Caco-2 (cell line): ENCODE data around the gene ATP8B4. TPM values are rescaled to one million over a fixed set of nuclear protein-coding genes. Genes with fewer than 3 reads are reported as not detected.

Experiments used
- BruUV-seq: library from RNA; stranded (reverse); fragments of 400-500 nt; replicated peaks from 2 replicates; lab custom pipeline; 2021; lab: Mats Ljungman, UMichigan
- CTCF ChIA-PET: fragments of 300-600 bp; sonication (Branson Sonifier 250); formaldehyde crosslinking; loops from one replicate; lab custom pipeline; 2022; ENCODE audit warnings: antibody characterized with exemption; lab: Charles Lee
- POLR2A ChIA-PET: fragments of 300-600 bp; sonication (Branson Sonifier 250); formaldehyde crosslinking; loops from one replicate; lab custom pipeline; 2022; ENCODE audit warnings: antibody characterized with exemption; lab: Charles Lee
- DNase-seq, 2 experiments: peaks; one replicate each; pipeline versions ENCODE4 v3.0.0 to v3.0.0-alpha.2; 2020 to 2022
- H3K27me3 ChIP-seq: replicated peaks from 2 replicates; pipeline ENCODE4 v1.6.0; 2011; ENCODE audit warnings: low read length; ENCODE audit not compliant: control insufficient read depth, insufficient read depth
- H3K36me3 ChIP-seq: 2 replicates; pipeline ENCODE4 v1.5.1; 2011; ENCODE audit warnings: low read length; ENCODE audit not compliant: control insufficient read depth, insufficient read depth
- H3K4me1 ChIP-seq: fragments of 250-450 bp; sonication (Bioruptor Pico); 2 replicates; pipeline ENCODE4 v1.5.1; 2020; ENCODE audit warnings: mild to moderate bottlenecking
- H3K4me3 ChIP-seq: 2 replicates; pipeline ENCODE4 v1.5.1; 2011; ENCODE audit warnings: low read depth, mild to moderate bottlenecking, control low read depth, low read length
- H3K9me3 ChIP-seq: fragments of 250-450 bp; sonication (Bioruptor Pico); 2 replicates; pipeline ENCODE4 v1.5.1; 2020; ENCODE audit warnings: mild to moderate bottlenecking, moderate library complexity
- H3K27ac Mint-ChIP-seq: one replicate; pipeline ENCODE4 v1.8.0; 2022; ENCODE audit warnings: mixed read lengths; ENCODE audit not compliant: unreplicated experiment
- H3K27me3 Mint-ChIP-seq: one replicate; pipeline ENCODE4 v1.8.0; 2022; ENCODE audit warnings: mixed read lengths; ENCODE audit not compliant: insufficient read depth, unreplicated experiment
- H3K36me3 Mint-ChIP-seq: one replicate; pipeline ENCODE4 v1.8.0; 2022; ENCODE audit warnings: mild to moderate bottlenecking, mixed read lengths; ENCODE audit not compliant: insufficient read depth, unreplicated experiment
- H3K4me1 Mint-ChIP-seq: one replicate; pipeline ENCODE4 v1.8.0; 2022; ENCODE audit warnings: low read depth, mixed read lengths; ENCODE audit not compliant: unreplicated experiment
- H3K4me3 Mint-ChIP-seq: one replicate; pipeline ENCODE4 v1.8.0; 2022; ENCODE audit warnings: mild to moderate bottlenecking, moderate library complexity, mixed read lengths; ENCODE audit not compliant: unreplicated experiment
- H3K9me3 Mint-ChIP-seq: one replicate; pipeline ENCODE4 v1.8.0; 2022; ENCODE audit warnings: mixed read lengths; ENCODE audit not compliant: unreplicated experiment
- intact Hi-C: fragments of 100-400 bp; cut with micrococcal nuclease; formaldehyde crosslinking; loops from one replicate; pipeline ENCODE4 v1.10.0; 2022; ENCODE audit not compliant: unreplicated experiment
- total RNA-seq: library from RNA; stranded (reverse); gene quantifications from 2 replicates; pipeline ENCODE4 v1.2.3, GENCODE V29; 2022
- TF ChIP-seq, protein P1 (sequence below), 2 experiments: fragments of 200-600 bp in 1 of 2; IDR thresholded peaks; 1 replicate in 1 of 2; 2 replicates in 1 of 2; pipeline versions ENCODE4 v1.5.1 to v1.8.0; 2011 to 2022; ENCODE audit warnings: antibody characterized with exemption in 1 of 2, control low read depth in 1 of 2, inconsistent platforms in 1 of 2, low read depth in 1 of 2, low read length in 1 of 2, mild to moderate bottlenecking in 1 of 2, moderate library complexity in 1 of 2; ENCODE audit not compliant: insufficient read depth in 1 of 2, severe bottlenecking in 1 of 2, unreplicated experiment in 1 of 2

ATP8B4 gene
- total RNA-seq, 1 experiment from 2014 or later: 0.57 TPM

DNA sequence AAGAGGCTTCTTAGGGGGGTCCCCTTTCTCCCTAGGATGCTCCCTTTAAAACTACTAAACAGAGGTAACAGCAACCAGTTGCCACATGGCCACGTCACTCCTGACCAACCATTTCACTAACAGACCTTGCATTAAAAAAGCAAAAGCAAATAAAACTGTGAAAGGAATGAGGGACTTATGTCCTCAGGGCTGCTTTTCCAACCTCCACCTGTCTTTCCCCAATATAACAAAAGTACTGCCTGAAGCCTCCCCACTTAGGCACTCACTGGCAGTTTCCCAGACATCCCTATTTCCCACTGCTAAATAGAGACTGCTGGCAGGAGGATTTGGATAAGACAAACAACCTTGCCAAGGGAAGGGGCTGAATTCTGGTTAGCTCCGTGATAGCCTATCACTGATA, 130.3 kb downstream of the ATP8B4 start:
- peaks cover 3% of the 10 kb centered on the region for H3K27me3 Mint-ChIP-seq
- H3K4me1 Mint-ChIP-seq: peaks cover 10% of the 10 kb centered on the region
- CTCF ChIA-PET: no interaction called here
- Histone ChIP-seq H3K27me3 (no peaks in the 10 kb centered on the region), H3K9me3 (no peaks in the 10 kb centered on the region), H3K36me3 (no peaks in the 10 kb centered on the region), H3K4me3 (no peak overlapping the region), H3K4me1 (peaks cover 19% of the 10 kb centered on the region)
- TF ChIP-seq, protein P1, sequence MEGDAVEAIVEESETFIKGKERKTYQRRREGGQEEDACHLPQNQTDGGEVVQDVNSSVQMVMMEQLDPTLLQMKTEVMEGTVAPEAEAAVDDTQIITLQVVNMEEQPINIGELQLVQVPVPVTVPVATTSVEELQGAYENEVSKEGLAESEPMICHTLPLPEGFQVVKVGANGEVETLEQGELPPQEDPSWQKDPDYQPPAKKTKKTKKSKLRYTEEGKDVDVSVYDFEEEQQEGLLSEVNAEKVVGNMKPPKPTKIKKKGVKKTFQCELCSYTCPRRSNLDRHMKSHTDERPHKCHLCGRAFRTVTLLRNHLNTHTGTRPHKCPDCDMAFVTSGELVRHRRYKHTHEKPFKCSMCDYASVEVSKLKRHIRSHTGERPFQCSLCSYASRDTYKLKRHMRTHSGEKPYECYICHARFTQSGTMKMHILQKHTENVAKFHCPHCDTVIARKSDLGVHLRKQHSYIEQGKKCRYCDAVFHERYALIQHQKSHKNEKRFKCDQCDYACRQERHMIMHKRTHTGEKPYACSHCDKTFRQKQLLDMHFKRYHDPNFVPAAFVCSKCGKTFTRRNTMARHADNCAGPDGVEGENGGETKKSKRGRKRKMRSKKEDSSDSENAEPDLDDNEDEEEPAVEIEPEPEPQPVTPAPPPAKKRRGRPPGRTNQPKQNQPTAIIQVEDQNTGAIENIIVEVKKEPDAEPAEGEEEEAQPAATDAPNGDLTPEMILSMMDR (IDR thresholded peaks at IDR 0.05; ENCODE audit: insufficient read depth in 1 of 2, low read depth in 1 of 2, low read length in 1 of 2, severe bottlenecking in 1 of 2, unreplicated experiment in 1 of 2): no peak
- no peak for DNase-seq
- H3K9me3 Mint-ChIP-seq: peaks cover 4% of the 10 kb centered on the region
- intact Hi-C loops: no loop called here
- POLR2A ChIA-PET: no interaction called here
- no TSS peak for BruUV-seq
- H3K4me3 Mint-ChIP-seq: no peak overlapping the region
- H3K36me3 Mint-ChIP-seq: no peaks in the 10 kb centered on the region
- H3K27ac Mint-ChIP-seq: no peak overlapping the region

- intact Hi-C loops: no loop called here
- CTCF ChIA-PET: no interaction called here
- no peak overlapping the region for H3K4me3 Mint-ChIP-seq
- H3K9me3 Mint-ChIP-seq: peaks cover 13% of the 10 kb centered on the region
- no peak for DNase-seq
- H3K9me3 ChIP-seq: no peaks in the 10 kb centered on the region
- H3K27me3 ChIP-seq: no peaks in the 10 kb centered on the region
- no peak overlapping the region for H3K27ac Mint-ChIP-seq
- POLR2A ChIA-PET: no interaction called here
- BruUV-seq: no TSS peak
- TF ChIP-seq, protein P1 (IDR thresholded peaks at IDR 0.05; ENCODE audit: insufficient read depth in 1 of 2, low read depth in 1 of 2, low read length in 1 of 2, severe bottlenecking in 1 of 2, unreplicated experiment in 1 of 2): no peak
- H3K4me1 ChIP-seq: peaks cover 27% of the 10 kb centered on the region
- peaks cover 19% of the 10 kb centered on the region for H3K4me1 Mint-ChIP-seq
- H3K36me3 Mint-ChIP-seq: no peaks in the 10 kb centered on the region
- no peaks in the 10 kb centered on the region for H3K27me3 Mint-ChIP-seq
- no peaks in the 10 kb centered on the region for H3K36me3 ChIP-seq
- no peak overlapping the region for H3K4me3 ChIP-seq
These were observed 131.1 kb downstream of the ATP8B4 start for GRCh38 chr15:49987896-49988295.

DNA sequence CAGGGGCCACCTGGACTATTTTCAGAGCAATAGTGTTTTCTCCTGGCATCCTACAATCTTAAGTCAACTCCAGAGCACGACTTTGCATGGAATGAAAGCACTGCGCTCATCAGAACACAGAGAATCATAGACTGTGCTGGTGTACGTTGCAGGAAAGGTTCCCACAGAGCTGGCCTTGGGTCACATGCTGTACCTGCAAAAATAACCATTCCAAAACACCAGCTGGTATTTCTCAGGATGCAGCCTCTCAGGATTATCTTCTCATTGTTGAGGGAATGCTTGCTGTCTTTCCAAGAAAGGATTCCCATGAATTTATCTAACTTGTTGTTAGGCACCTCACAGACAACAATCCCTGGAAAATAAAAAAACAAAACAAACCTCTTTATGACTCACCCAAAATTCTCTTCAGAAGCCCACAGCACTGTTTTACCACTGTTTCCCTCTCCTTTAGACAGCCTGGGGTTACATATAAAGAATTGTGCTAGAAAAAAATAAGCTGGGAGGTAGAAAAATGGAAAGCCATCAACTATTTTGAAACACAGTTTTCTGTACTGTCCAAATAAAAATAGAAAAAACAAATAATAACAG, 131.7 kb downstream of the ATP8B4 start:
- Mint-ChIP-seq H3K9me3 (peaks cover 16% of the 10 kb centered on the region), H3K27ac (no peak overlapping the region), H3K27me3 (no peaks in the 10 kb centered on the region), H3K4me3 (no peak overlapping the region), H3K36me3 (no peaks in the 10 kb centered on the region), H3K4me1 (peaks cover 24% of the 10 kb centered on the region)
- BruUV-seq: no TSS peak
- Histone ChIP-seq H3K9me3 (no peaks in the 10 kb centered on the region), H3K4me1 (peaks cover 31% of the 10 kb centered on the region), H3K36me3 (no peaks in the 10 kb centered on the region), H3K27me3 (no peaks in the 10 kb centered on the region), H3K4me3 (no peak overlapping the region)
- ChIA-PET POLR2A (no interaction called here), CTCF (no interaction called here)
- intact Hi-C loops: no loop called here
- TF ChIP-seq, protein P1 (IDR thresholded peaks at IDR 0.05; ENCODE audit: insufficient read depth in 1 of 2, low read depth in 1 of 2, low read length in 1 of 2, severe bottlenecking in 1 of 2, unreplicated experiment in 1 of 2): no peak
- DNase-seq: no peak
